Transverse colon (tissue), 4 donors: ENCODE results near the gene CNKSR3. TPM values are rescaled to one million over a fixed set of nuclear protein-coding genes. Genes with fewer than 3 reads are reported as not detected.

Source experiments
- DNase-seq: peaks from one replicate; pipeline ENCODE4 v3.0.0-alpha.2; 2019
- H3K27ac ChIP-seq, 4 donors: fragments of 200-600 bp; sonication (generic); 2 replicates each; pipeline ENCODE4 v1.5.1; 2016 to 2018; ENCODE audit warnings: inconsistent platforms in 4 of 4
- H3K27me3 ChIP-seq: fragments of 200-600 bp; sonication (generic); 2 replicates; pipeline ENCODE4 v1.5.1; 2017; ENCODE audit warnings: inconsistent platforms
- H3K36me3 ChIP-seq, 4 donors: fragments of 200-600 bp; sonication (generic); 2 replicates each; pipeline ENCODE4 v1.5.1; 2017 to 2019; ENCODE audit warnings: inconsistent platforms in 4 of 4
- H3K4me1 ChIP-seq, 4 donors: fragments of 200-600 bp; sonication (generic); 2 replicates each; pipeline ENCODE4 v1.5.1; 2017 to 2020; ENCODE audit warnings: inconsistent platforms in 4 of 4
- H3K4me3 ChIP-seq, 4 donors: fragments of 200-600 bp; sonication (generic); 1 replicate in 1 of 4; 2 replicates in 3 of 4; pipeline versions ENCODE4 v1.5.1 to v1.6.1; 2017 to 2019; ENCODE audit warnings: inconsistent platforms in 4 of 4
- H3K9me3 ChIP-seq, 2 donors: fragments of 200-600 bp; sonication (generic); 2 replicates each; pipeline ENCODE4 v1.5.1; 2017 to 2019; ENCODE audit warnings: inconsistent platforms in 2 of 2
- EP300 ChIP-seq: sonication (generic); formaldehyde crosslinking; IDR thresholded peaks from one replicate; pipeline ENCODE4 v1.6.1; 2017; ENCODE audit warnings: antibody characterized with exemption, low read depth
- POLR2A ChIP-seq: fragments of 450-650 bp; IDR thresholded peaks from one replicate; pipeline ENCODE4 v1.6.1; 2016; ENCODE audit warnings: antibody characterized with exemption, mild to moderate bottlenecking, moderate library complexity
- POLR2AphosphoS5 ChIP-seq, 3 donors: sonication (generic); formaldehyde crosslinking; IDR thresholded peaks; one replicate each; pipeline ENCODE4 v1.6.1; 2016; ENCODE audit warnings: antibody characterized with exemption in 3 of 3
- WGBS, 2 donors: methylation state at CpG; one replicate each; pipeline ENCODE4 v1.1.5; 2018; ENCODE audit warnings: low coverage in 1 of 2; 5-methylcytosine and 5-hydroxymethylcytosine counted together
- in situ Hi-C, 4 donors: fragments of 200-750 bp; cut with MboI; loops; one replicate each; pipeline versions ENCODE4 v1.15.0 to v1.15.1; 2017; ENCODE audit warnings: low sequenced_read_pairs in 3 of 4, low pct_ligation_motif_present in 1 of 4, low pct_unique_long_range_greater_than_20kb in 1 of 4
- intact Hi-C: fragments of 100-400 bp; cut with DNase I; formaldehyde crosslinking; loops from one replicate; pipeline ENCODE4 v1.15.1; 2023; ENCODE audit warnings: low total_unique reads
- total RNA-seq, 4 donors: library from RNA; depleted of rRNA; stranded (reverse); fragments of >200 nt; gene quantifications; one replicate each; pipeline ENCODE4 v1.1.0, GENCODE V29; 2016
- TF ChIP-seq, protein P1 (sequence below), 5 experiments: fragments of 200-600 bp in 3 of 5; fragments of 450-650 bp in 2 of 5; sonication (generic) in 3 of 5; IDR thresholded peaks; 1 replicate in 2 of 5; 2 replicates in 3 of 5; pipeline ENCODE4 v1.5.1; 2016 to 2017; ENCODE audit warnings: antibody characterized with exemption in 5 of 5, inconsistent platforms in 3 of 5, mild to moderate bottlenecking in 2 of 5, moderate library complexity in 1 of 5

Gene CNKSR3
- total RNA-seq, 4 donors from 2014 or later = 4.0 to 27.3 (median 16.9) TPM

DNA sequence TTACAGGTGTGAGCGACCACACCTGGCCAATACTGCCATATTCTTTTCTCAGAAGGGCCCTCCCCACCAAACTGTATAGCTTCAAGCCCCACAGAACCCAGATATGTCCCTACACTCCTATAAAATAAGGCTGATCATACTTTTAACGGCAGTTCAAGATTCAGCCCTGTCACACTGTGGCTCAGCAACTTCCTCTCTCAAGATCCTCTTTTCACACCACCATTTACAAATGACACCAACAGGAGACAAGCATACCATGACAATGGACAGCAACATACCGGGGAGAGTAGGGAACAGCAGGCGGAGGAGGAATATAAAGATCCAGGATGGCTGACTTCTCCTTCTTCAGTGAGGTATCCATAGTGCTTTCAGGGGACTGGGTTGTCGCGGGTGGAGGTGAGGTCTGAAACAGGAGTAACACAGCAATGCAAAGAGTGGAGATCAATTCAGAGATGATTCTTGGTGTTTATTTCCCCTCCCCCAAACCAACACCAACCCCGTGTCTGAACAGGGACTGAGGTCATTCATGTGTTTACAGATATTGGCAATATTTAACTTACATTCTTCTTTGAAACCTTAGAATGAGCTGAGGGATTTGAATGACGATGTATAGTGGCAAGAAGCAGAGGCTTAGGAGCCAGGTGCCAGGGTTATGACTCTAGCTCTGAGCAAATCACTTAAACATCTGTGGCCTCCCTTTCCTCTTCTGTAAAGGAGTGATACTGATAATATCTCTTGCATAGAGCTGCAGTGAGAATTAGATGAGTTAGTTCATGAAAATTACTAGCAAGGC is 96.3 kb downstream of the CNKSR3 start:
- TF ChIP-seq POLR2AphosphoS5 (IDR thresholded peaks at IDR 0.05) = no peak
- no peak for TF ChIP-seq EP300
- TF ChIP-seq POLR2A = no peak
- TF ChIP-seq, protein P1, sequence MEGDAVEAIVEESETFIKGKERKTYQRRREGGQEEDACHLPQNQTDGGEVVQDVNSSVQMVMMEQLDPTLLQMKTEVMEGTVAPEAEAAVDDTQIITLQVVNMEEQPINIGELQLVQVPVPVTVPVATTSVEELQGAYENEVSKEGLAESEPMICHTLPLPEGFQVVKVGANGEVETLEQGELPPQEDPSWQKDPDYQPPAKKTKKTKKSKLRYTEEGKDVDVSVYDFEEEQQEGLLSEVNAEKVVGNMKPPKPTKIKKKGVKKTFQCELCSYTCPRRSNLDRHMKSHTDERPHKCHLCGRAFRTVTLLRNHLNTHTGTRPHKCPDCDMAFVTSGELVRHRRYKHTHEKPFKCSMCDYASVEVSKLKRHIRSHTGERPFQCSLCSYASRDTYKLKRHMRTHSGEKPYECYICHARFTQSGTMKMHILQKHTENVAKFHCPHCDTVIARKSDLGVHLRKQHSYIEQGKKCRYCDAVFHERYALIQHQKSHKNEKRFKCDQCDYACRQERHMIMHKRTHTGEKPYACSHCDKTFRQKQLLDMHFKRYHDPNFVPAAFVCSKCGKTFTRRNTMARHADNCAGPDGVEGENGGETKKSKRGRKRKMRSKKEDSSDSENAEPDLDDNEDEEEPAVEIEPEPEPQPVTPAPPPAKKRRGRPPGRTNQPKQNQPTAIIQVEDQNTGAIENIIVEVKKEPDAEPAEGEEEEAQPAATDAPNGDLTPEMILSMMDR (IDR thresholded peaks at IDR 0.05) = no peak
- Histone ChIP-seq H3K36me3 (peaks cover 0 to 15% (median 0%) of the 10 kb centered on the region in 4 donors), H3K9me3 (no peaks in the 10 kb centered on the region), H3K27me3 (no peaks in the 10 kb centered on the region), H3K4me3 (no peak overlapping the region), H3K27ac (no peak overlapping the region), H3K4me1 (peaks cover 2 to 21% (median 15%) of the 10 kb centered on the region in 4 donors)
- in situ Hi-C loops = no loop called here
- intact Hi-C loops = no loop called here
- 69 to 70% methylated on average over 6 to 8 of the region's 8 CpGs for WGBS, 2 donors
- no peak for DNase-seq

DNA sequence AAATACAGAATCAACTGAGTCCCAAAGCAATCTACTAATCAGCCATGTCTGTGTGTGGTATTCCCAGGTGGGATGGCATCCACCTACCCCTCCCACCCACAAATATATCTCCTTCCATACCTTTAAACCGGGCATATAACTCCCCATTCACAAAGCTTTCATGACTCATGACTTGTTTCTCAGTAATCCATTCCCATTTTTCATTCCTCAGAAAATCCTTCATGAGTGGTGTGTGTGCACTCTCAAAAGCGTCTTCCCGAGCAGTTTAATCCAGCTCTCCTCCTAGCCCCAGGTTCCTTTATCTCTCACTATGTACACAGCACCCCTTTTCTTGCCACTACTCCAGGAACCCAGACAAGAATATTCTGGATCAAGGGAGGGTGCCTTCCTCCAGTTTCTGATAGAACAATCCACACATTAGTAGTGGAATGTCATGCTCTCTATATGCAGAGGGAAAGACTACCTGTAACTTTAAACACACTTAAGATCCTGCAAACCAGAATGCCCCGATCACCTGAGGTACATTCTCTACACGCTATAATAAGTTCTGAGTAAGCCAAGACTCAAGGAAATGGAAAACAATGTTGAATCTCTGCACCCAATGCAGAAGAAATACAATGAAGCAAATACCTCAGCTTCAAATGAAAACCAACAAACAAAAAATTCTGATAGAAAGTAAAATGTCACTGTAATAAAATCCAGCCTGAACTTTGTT is 98.2 kb downstream of the CNKSR3 start:
- Histone ChIP-seq H3K9me3 (no peaks in the 10 kb centered on the region), H3K36me3 (peaks cover 0 to 8% (median 0%) of the 10 kb centered on the region in 4 donors), H3K27me3 (no peaks in the 10 kb centered on the region), H3K4me1 (peaks cover 7 to 27% (median 19%) of the 10 kb centered on the region in 4 donors), H3K4me3 (no peak overlapping the region), H3K27ac (peak overlapping the region; percentile 13 to 84 (median 82))
- no peak for TF ChIP-seq POLR2A
- TF ChIP-seq EP300 = no peak
- TF ChIP-seq, protein P1 (IDR thresholded peaks at IDR 0.05) = no peak
- TF ChIP-seq POLR2AphosphoS5 (IDR thresholded peaks at IDR 0.05) = no peak
- in situ Hi-C loops (no loop called here), intact Hi-C loops (no loop called here)
- WGBS, 2 donors = 56 to 75% methylated on average over 5 of the region's 5 CpGs
- DNase-seq = no peak

DNA sequence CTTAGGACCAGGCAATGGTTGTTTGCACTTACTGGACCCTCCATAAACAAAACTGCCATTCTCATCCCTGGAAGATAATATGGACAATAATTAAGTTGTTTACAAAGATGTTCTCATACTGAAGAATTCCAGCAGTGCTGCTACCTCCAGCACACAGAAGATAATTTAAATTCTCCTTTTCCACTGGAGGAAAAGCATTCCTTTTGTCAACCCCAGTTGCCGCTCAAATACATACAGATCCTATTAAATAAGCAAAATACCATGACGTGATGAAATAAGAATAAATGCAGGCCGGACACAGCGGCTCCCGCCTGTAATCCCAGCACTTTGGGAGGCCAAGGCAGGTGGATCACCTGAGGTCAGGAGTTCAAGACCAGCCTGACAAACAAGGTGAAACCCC is 99.4 kb downstream of the CNKSR3 start:
- TF ChIP-seq, protein P1 (IDR thresholded peaks at IDR 0.05) = no peak
- peak overlapping the region; percentile 59 to 84 (median 82) for H3K27ac ChIP-seq
- H3K4me1 ChIP-seq = peaks cover 7 to 27% (median 19%) of the 10 kb centered on the region in 4 donors
- H3K36me3 ChIP-seq = peaks cover 0 to 8% (median 0%) of the 10 kb centered on the region in 4 donors
- WGBS, 2 donors = 75 to 80% methylated on average over 3 to 5 of the region's 5 CpGs
- intact Hi-C loops (no loop called here), in situ Hi-C loops (no loop called here)
- DNase-seq = no peak
- H3K4me3 ChIP-seq = no peak overlapping the region
- H3K27me3 ChIP-seq = no peaks in the 10 kb centered on the region
- no peaks in the 10 kb centered on the region for H3K9me3 ChIP-seq

DNA sequence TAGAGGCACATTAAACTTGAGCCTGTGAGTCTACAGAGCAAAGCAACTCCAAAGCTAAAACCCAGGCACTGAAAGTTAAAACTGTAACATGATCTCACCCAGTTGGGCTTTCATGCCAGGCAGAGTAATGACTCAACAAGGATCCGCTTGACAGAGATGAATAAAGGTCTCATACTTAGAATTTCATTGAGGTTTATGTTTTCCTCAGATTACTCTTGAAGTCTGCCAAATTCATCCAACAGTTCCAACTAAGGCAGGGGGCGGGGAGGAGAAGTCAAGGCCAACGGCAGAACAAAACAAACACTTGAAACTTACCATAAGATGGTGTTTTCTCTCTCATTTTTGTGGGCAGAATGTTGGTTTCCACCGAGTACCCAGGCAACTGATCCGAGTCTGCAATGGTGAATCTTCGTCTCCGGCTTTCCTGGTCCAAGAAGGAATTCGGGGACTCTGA is 99.8 kb downstream of the CNKSR3 start:
- H3K4me3 ChIP-seq = no peak overlapping the region
- H3K9me3 ChIP-seq = no peaks in the 10 kb centered on the region
- 41 to 55% methylated on average over 7 to 8 of the region's 8 CpGs for WGBS, 2 donors
- in situ Hi-C loops = no loop called here
- peak overlapping the region; percentile 71 to 84 (median 82) for H3K27ac ChIP-seq
- peaks cover 7 to 27% (median 19%) of the 10 kb centered on the region in 4 donors for H3K4me1 ChIP-seq
- intact Hi-C loops = no loop called here
- TF ChIP-seq POLR2AphosphoS5 (IDR thresholded peaks at IDR 0.05) (peak; percentile 52 to 68 (median 60)), EP300 (no peak)
- DNase-seq = peak; percentile 28
- peaks cover 0 to 8% (median 0%) of the 10 kb centered on the region in 4 donors for H3K36me3 ChIP-seq
- H3K27me3 ChIP-seq = no peaks in the 10 kb centered on the region
